GM18909 (cell line): Measurements from ENCODE around the gene RIT1.

Source experiments
- ATAC-seq: cut with Tn5 transposase; IDR thresholded peaks from one replicate; pipeline ENCODE4 v1.9.1; 2021; ENCODE audit warnings: mild to moderate bottlenecking; ENCODE audit not compliant: unreplicated experiment, poor library complexity

Gene RIT1

GRCh38 chr1:155911156-155912055 is at the start of gene RIT1:
Gene RIT1 (minus strand): TSS chr1:155911349. CDS start chr1:155910761, 588 bp downstream.
- peak; percentile 87 for ATAC-seq

GRCh38 chr1:155960081-155960745 is 49.1 kb upstream of the RIT1 start:
- ATAC-seq: no peak

GRCh38 chr1:155957411-155957915 is 46.3 kb upstream of the RIT1 start:
- ATAC-seq: no peak

- no peak for ATAC-seq
Measured at GRCh38 chr1:155954645-155955044, 43.5 kb upstream of the RIT1 start.

- ATAC-seq: no peak
Measured at GRCh38 chr1:155952505-155952890, 41.3 kb upstream of the RIT1 start.

- no peak for ATAC-seq
Measured at GRCh38 chr1:155951753-155952504, 40.8 kb upstream of the RIT1 start.

- no peak for ATAC-seq
Measured at GRCh38 chr1:155950829-155951228, 39.7 kb upstream of the RIT1 start.

GRCh38 chr1:155947741-155948140 is 36.6 kb upstream of the RIT1 start:
- no peak for ATAC-seq

GRCh38 chr1:155947292-155947691 is 36.1 kb upstream of the RIT1 start:
- no peak for ATAC-seq

- ATAC-seq: peak; percentile 28
Measured at GRCh38 chr1:155946633-155947219, 35.6 kb upstream of the RIT1 start.

- no peak for ATAC-seq
Measured at GRCh38 chr1:155944444-155944799, 33.3 kb upstream of the RIT1 start.

GRCh38 chr1:155942578-155943141 is 31.5 kb upstream of the RIT1 start:
- ATAC-seq: no peak

- no peak for ATAC-seq
Measured at GRCh38 chr1:155941845-155942531, 30.8 kb upstream of the RIT1 start.

- no peak for ATAC-seq
Measured at GRCh38 chr1:155940993-155941844, 30.1 kb upstream of the RIT1 start, which contains the start of gene RXFP4. Gene RXFP4 (plus strand): TSS chr1:155941638. CDS start chr1:155941710, 72 bp downstream.

- ATAC-seq: no peak
Measured at GRCh38 chr1:155940482-155940992, 29.4 kb upstream of the RIT1 start.

GRCh38 chr1:155938220-155938627 is 27.1 kb upstream of the RIT1 start:
- no peak for ATAC-seq

GRCh38 chr1:155934936-155935590 is 23.9 kb upstream of the RIT1 start:
- ATAC-seq: no peak
